ENCODE measurements around the gene PARL. TPM values are rescaled to one million over a fixed set of nuclear protein-coding genes. Genes with fewer than 3 reads are reported as not detected.

PARL gene
- total RNA-seq, 1 experiment from 2014 or later = 91.3 TPM

GRCh38 chr3:183794452-183794851 lies 90.2 kb downstream of the PARL start:
- H3K27me3 Mint-ChIP-seq (ENCODE audit: insufficient read depth, unreplicated experiment) = no peaks in the 10 kb centered on the region
- CTCF ChIA-PET = no interaction called here
- peaks cover 3% of the 10 kb centered on the region for H3K36me3 ChIP-seq (ENCODE audit: control insufficient read depth, insufficient read depth, low read length)
- no peak overlapping the region for H3K4me3 Mint-ChIP-seq (ENCODE audit: unreplicated experiment)
- no peaks in the 10 kb centered on the region for H3K4me1 Mint-ChIP-seq (ENCODE audit: low read depth, unreplicated experiment)
- no peaks in the 10 kb centered on the region for H3K27me3 ChIP-seq (replicated peaks; ENCODE audit: control insufficient read depth, insufficient read depth, low read length)
- intact Hi-C loops (cut with micrococcal nuclease; ENCODE audit: unreplicated experiment) = no loop called here
- no peaks in the 10 kb centered on the region for H3K9me3 Mint-ChIP-seq (ENCODE audit: unreplicated experiment)
- no TSS peak for BruUV-seq (replicated peaks)
- H3K9me3 ChIP-seq = no peaks in the 10 kb centered on the region
- POLR2A ChIA-PET = no interaction called here
- peaks cover 58% of the 10 kb centered on the region for H3K36me3 Mint-ChIP-seq (ENCODE audit: insufficient read depth, unreplicated experiment)
- H3K27ac Mint-ChIP-seq (ENCODE audit: unreplicated experiment) = no peak overlapping the region
- DNase-seq = no peak
- no peak for TF ChIP-seq CTCF (IDR thresholded peaks at IDR 0.05; ENCODE audit: insufficient read depth in 1 of 2, low read depth in 1 of 2, low read length in 1 of 2, severe bottlenecking in 1 of 2, unreplicated experiment in 1 of 2)
- no peaks in the 10 kb centered on the region for H3K4me1 ChIP-seq
- no peak overlapping the region for H3K4me3 ChIP-seq (ENCODE audit: low read depth, low read length)

GRCh38 chr3:183792976-183793375 lies 91.7 kb downstream of the PARL start:
- intact Hi-C loops (cut with micrococcal nuclease; ENCODE audit: unreplicated experiment) = no loop called here
- Mint-ChIP-seq H3K4me1 (ENCODE audit: low read depth, unreplicated experiment) (no peaks in the 10 kb centered on the region), H3K27me3 (ENCODE audit: insufficient read depth, unreplicated experiment) (no peaks in the 10 kb centered on the region), H3K36me3 (ENCODE audit: insufficient read depth, unreplicated experiment) (peaks cover 58% of the 10 kb centered on the region), H3K4me3 (ENCODE audit: unreplicated experiment) (no peak overlapping the region), H3K9me3 (ENCODE audit: unreplicated experiment) (no peaks in the 10 kb centered on the region), H3K27ac (ENCODE audit: unreplicated experiment) (no peak overlapping the region)
- DNase-seq = no peak
- H3K4me1 ChIP-seq = no peaks in the 10 kb centered on the region
- no TSS peak for BruUV-seq (replicated peaks)
- ChIA-PET POLR2A (no interaction called here), CTCF (no interaction called here)
- H3K36me3 ChIP-seq (ENCODE audit: control insufficient read depth, insufficient read depth, low read length) = peaks cover 2% of the 10 kb centered on the region
- no peak for TF ChIP-seq CTCF (IDR thresholded peaks at IDR 0.05; ENCODE audit: insufficient read depth in 1 of 2, low read depth in 1 of 2, low read length in 1 of 2, severe bottlenecking in 1 of 2, unreplicated experiment in 1 of 2)
- no peak overlapping the region for H3K4me3 ChIP-seq (ENCODE audit: low read depth, low read length)
- no peaks in the 10 kb centered on the region for H3K9me3 ChIP-seq
- no peaks in the 10 kb centered on the region for H3K27me3 ChIP-seq (replicated peaks; ENCODE audit: control insufficient read depth, insufficient read depth, low read length)

GRCh38 chr3:183790700-183791099 lies 94.0 kb downstream of the PARL start:
- Histone ChIP-seq H3K36me3 (ENCODE audit: control insufficient read depth, insufficient read depth, low read length) (peaks cover 2% of the 10 kb centered on the region), H3K4me3 (ENCODE audit: low read depth, low read length) (no peak overlapping the region), H3K9me3 (no peaks in the 10 kb centered on the region), H3K4me1 (no peaks in the 10 kb centered on the region), H3K27me3 (replicated peaks; ENCODE audit: control insufficient read depth, insufficient read depth, low read length) (no peaks in the 10 kb centered on the region)
- DNase-seq = no peak
- Mint-ChIP-seq H3K27me3 (ENCODE audit: insufficient read depth, unreplicated experiment) (no peaks in the 10 kb centered on the region), H3K4me1 (ENCODE audit: low read depth, unreplicated experiment) (no peaks in the 10 kb centered on the region), H3K9me3 (ENCODE audit: unreplicated experiment) (no peaks in the 10 kb centered on the region), H3K4me3 (ENCODE audit: unreplicated experiment) (no peak overlapping the region), H3K27ac (ENCODE audit: unreplicated experiment) (no peak overlapping the region), H3K36me3 (ENCODE audit: insufficient read depth, unreplicated experiment) (peaks cover 67% of the 10 kb centered on the region)
- TF ChIP-seq CTCF (IDR thresholded peaks at IDR 0.05; ENCODE audit: insufficient read depth in 1 of 2, low read depth in 1 of 2, low read length in 1 of 2, severe bottlenecking in 1 of 2, unreplicated experiment in 1 of 2) = no peak
- ChIA-PET POLR2A (no interaction called here), CTCF (no interaction called here)
- no TSS peak for BruUV-seq (replicated peaks)
- intact Hi-C loops (cut with micrococcal nuclease; ENCODE audit: unreplicated experiment) = no loop called here
